ENCODE data around the gene NDEL1. TPM values are rescaled to one million over a fixed set of nuclear protein-coding genes. Genes with fewer than 3 reads are reported as not detected.
A peak's percentile ranks its signal among the peaks of the same experiment; 100 is the strongest.

Gene NDEL1, protein sequence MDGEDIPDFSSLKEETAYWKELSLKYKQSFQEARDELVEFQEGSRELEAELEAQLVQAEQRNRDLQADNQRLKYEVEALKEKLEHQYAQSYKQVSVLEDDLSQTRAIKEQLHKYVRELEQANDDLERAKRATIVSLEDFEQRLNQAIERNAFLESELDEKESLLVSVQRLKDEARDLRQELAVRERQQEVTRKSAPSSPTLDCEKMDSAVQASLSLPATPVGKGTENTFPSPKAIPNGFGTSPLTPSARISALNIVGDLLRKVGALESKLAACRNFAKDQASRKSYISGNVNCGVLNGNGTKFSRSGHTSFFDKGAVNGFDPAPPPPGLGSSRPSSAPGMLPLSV
- 74.6 TPM for total RNA-seq (2013)
- 10 to 100 TPM; 29.8 to 58.3 (median 39.7) TPM for polyA plus RNA-seq
- polyA minus RNA-seq, result 100 and 156 TPM in 2 replicates
- total RNA-seq, result 54.6 to 235 (median 162) reads per million in 11 experiments

- DNase-seq, result peak; percentile 94 to 99 (median 98)
- Mint-ChIP-seq H3K27me3 (ENCODE audit: low read depth in 3 of 3) (peaks cover 0 to 4% (median 0%) of the 10 kb centered on the region in 3 donors), H3K4me3 (peak within 1 kb of the TSS; percentile 93 to 97), H3K36me3 (peaks cover 20 to 29% of the 10 kb centered on the region in 2 donors), H3K27ac (peak within 1 kb of the TSS; percentile 97 to 99 (median 98)), H3K9me3 (no peaks in the 10 kb centered on the region), H3K4me1 (peaks cover 24% of the 10 kb centered on the region)
- Histone ChIP-seq H3K27ac (ENCODE audit: low read depth in 1 of 2, low read length in 2 of 2) (peak within 1 kb of the TSS; percentile 91 to 96), H2AFZ (ENCODE audit: insufficient read depth, low read depth, low read length, poor library complexity, severe bottlenecking) (peak within 1 kb of the TSS; percentile 64), H3K27me3 (ENCODE audit: control insufficient read depth in 2 of 2, insufficient read depth in 2 of 2, low read length in 2 of 2) (no peaks in the 10 kb centered on the region), H3K4me3 (replicated peaks in 1 of 3; ENCODE audit: low read depth in 2 of 3, low read length in 3 of 3) (peak within 1 kb of the TSS; percentile 63 to 94 (median 92)), H3K9me3 (replicated peaks in 1 of 2; ENCODE audit: control insufficient read depth in 1 of 2, insufficient read depth in 1 of 2, low read length in 2 of 2) (no peaks in the 10 kb centered on the region), H3K79me2 (ENCODE audit: insufficient read depth, low read length) (peaks cover 47% of the 10 kb centered on the region), H3K4me2 (replicated peaks; ENCODE audit: extremely low read depth, low read length, poor library complexity, severe bottlenecking) (peak within 1 kb of the TSS; percentile 84), H3K36me3 (replicated peaks in 1 of 2; ENCODE audit: control insufficient read depth in 1 of 2, insufficient read depth in 2 of 2, low read length in 2 of 2) (peaks cover 9 to 24% of the 10 kb centered on the region in 2 donors), H3K4me1 (ENCODE audit: control insufficient read depth in 1 of 2, insufficient read depth in 2 of 2, low read length in 2 of 2) (peaks cover 12 to 17% of the 10 kb centered on the region in 2 donors), H4K20me1 (ENCODE audit: insufficient read depth, low read length) (peaks cover 38% of the 10 kb centered on the region), H3K9ac (ENCODE audit: insufficient read depth, low read length, poor library complexity, severe bottlenecking) (peak within 1 kb of the TSS; percentile 98)
- intact Hi-C loops (cut with micrococcal nuclease), result loop anchor here in 1 of 2 donors (2.0 to 5.0 kb wide), 2 partner anchors 25 to 53 kb away; partner anchors contain the start of gene RPL26
- under 1% methylated on average over 61 of the region's 68 CpGs for WGBS (ENCODE audit: insufficient coverage)
- no peak for TF ChIP-seq CTCF (IDR thresholded peaks at IDR 0.05)
Observed at GRCh38 chr17:8435245-8436168, at the start of gene NDEL1. NDEL1 (plus strand) TSS chr17:8435884; CDS start chr17:8444272, 8,388 bp downstream.

GRCh38 chr17:8386841-8387240, 48.8 kb upstream of the NDEL1 start:
- H4K20me1 ChIP-seq (ENCODE audit: insufficient read depth, low read length), result peaks cover 3% of the 10 kb centered on the region
- H3K9me3 Mint-ChIP-seq, result no peaks in the 10 kb centered on the region
- H3K27ac ChIP-seq (ENCODE audit: low read depth in 1 of 2, low read length in 2 of 2), result no peak overlapping the region
- peaks cover 24% of the 10 kb centered on the region for H3K4me1 Mint-ChIP-seq
- H3K79me2 ChIP-seq (ENCODE audit: insufficient read depth, low read length), result peaks cover 12% of the 10 kb centered on the region
- no peak overlapping the region for H3K9ac ChIP-seq (ENCODE audit: insufficient read depth, low read length, poor library complexity, severe bottlenecking)
- no peak overlapping the region for H3K27ac Mint-ChIP-seq
- peaks cover 0 to 2% (median under 1%) of the 10 kb centered on the region in 3 donors for H3K27me3 Mint-ChIP-seq (ENCODE audit: low read depth in 3 of 3)
- intact Hi-C loops (cut with micrococcal nuclease), result loop anchor here (10.0 kb wide), 2 partner anchors 358 to 398 kb away; partner anchors contain the start of gene CCDC42 (in 2 of the 2)
- H3K4me3 Mint-ChIP-seq, result no peak overlapping the region
- no peak for TF ChIP-seq CTCF (IDR thresholded peaks at IDR 0.05)
- peaks cover 15 to 19% of the 10 kb centered on the region in 2 donors for H3K4me1 ChIP-seq (ENCODE audit: control insufficient read depth in 1 of 2, insufficient read depth in 2 of 2, low read length in 2 of 2)
- H3K4me3 ChIP-seq (replicated peaks in 1 of 3; ENCODE audit: low read depth in 2 of 3, low read length in 3 of 3), result no peak overlapping the region
- no peaks in the 10 kb centered on the region for H3K36me3 ChIP-seq (replicated peaks in 1 of 2; ENCODE audit: control insufficient read depth in 1 of 2, insufficient read depth in 2 of 2, low read length in 2 of 2)
- DNase-seq, result no peak
- peaks cover 3% of the 10 kb centered on the region in 2 donors for H3K36me3 Mint-ChIP-seq
- WGBS (ENCODE audit: insufficient coverage), result 89% methylated on average over 6 of the region's 6 CpGs
- H3K27me3 ChIP-seq (ENCODE audit: control insufficient read depth in 2 of 2, insufficient read depth in 2 of 2, low read length in 2 of 2), result no peaks in the 10 kb centered on the region
- H3K4me2 ChIP-seq (replicated peaks; ENCODE audit: extremely low read depth, low read length, poor library complexity, severe bottlenecking), result no peak overlapping the region
- no peaks in the 10 kb centered on the region for H3K9me3 ChIP-seq (replicated peaks in 1 of 2; ENCODE audit: control insufficient read depth in 1 of 2, insufficient read depth in 1 of 2, low read length in 2 of 2)
- no peak overlapping the region for H2AFZ ChIP-seq (ENCODE audit: insufficient read depth, low read depth, low read length, poor library complexity, severe bottlenecking)
